Activated CD8-positive, alpha-beta T cell treated with anti-CD3 and anti-CD28 coated beads, Interleukin-2, amount 10 ng/mL, durations not matched to agents 7 days and 5 days (primary cell): Measurements from ENCODE around the gene OR8H1. TPM values are rescaled to one million over a fixed set of nuclear protein-coding genes. Genes with fewer than 3 reads are reported as not detected.

Experiments used
- total RNA-seq, 2 experiments: library from RNA; stranded (reverse); gene quantifications; one replicate each; pipeline ENCODE4 v1.2.3, GENCODE V29; 2021

The OR8H1 gene
- total RNA-seq, 2 experiments from 2014 or later = not detected

Other genes starting within 250 kb of the OR8H1 start
- gene OR8I2, start 198.9 kb downstream of the OR8H1 start, total RNA-seq = not detected
- gene OR8H2, start 188.6 kb downstream of the OR8H1 start, total RNA-seq = not detected
- not detected for gene OR8H3, start 169.9 kb downstream of the OR8H1 start, total RNA-seq
- gene OR8J3, start 152.1 kb downstream of the OR8H1 start, total RNA-seq = not detected
- not detected for gene OR8K5, start 131.9 kb downstream of the OR8H1 start, total RNA-seq
- gene OR5J2, start 115.6 kb downstream of the OR8H1 start, total RNA-seq = not detected
- not detected for gene OR5T2, start 58.0 kb downstream of the OR8H1 start, total RNA-seq
- not detected for gene OR5T3, start 40.0 kb downstream of the OR8H1 start, total RNA-seq
- not detected for gene OR5T1, start 18.1 kb downstream of the OR8H1 start, total RNA-seq
- not detected for gene OR8K3, start 22.9 kb upstream of the OR8H1 start, total RNA-seq
- gene OR8K1, start 53.8 kb upstream of the OR8H1 start, total RNA-seq = not detected
- not detected for gene OR8J1, start 62.0 kb upstream of the OR8H1 start, total RNA-seq
- gene OR8U1, start 83.4 kb upstream of the OR8H1 start, total RNA-seq = not detected
- gene OR5AL1, start 120.4 kb upstream of the OR8H1 start, total RNA-seq = not detected
- not detected for gene OR5M3, start 181.1 kb upstream of the OR8H1 start, total RNA-seq
- gene OR5M8, start 199.1 kb upstream of the OR8H1 start, total RNA-seq = not detected